ENCODE data around the gene ITPR1. TPM values are rescaled to one million over a fixed set of nuclear protein-coding genes. Genes with fewer than 3 reads are reported as not detected.

The ITPR1 gene
- total and polyA plus RNA-seq, 4 donors = 3.7 to 39.4 (median 8.2) TPM

GRCh38 chr3:4536260-4536659 is 43.1 kb downstream of the ITPR1 start:
- H3K9me3 ChIP-seq (ENCODE audit: control insufficient read depth in 4 of 4, low read length in 3 of 4) = no peaks in the 10 kb centered on the region
- 63% methylated on average over 1 of the region's 1 CpG for WGBS
- TF ChIP-seq RXRA (IDR thresholded peaks at IDR 0.05) (no peak), HNF4G (IDR thresholded peaks at IDR 0.05) (no peak), YY1 (IDR thresholded peaks at IDR 0.05) (no peak), FOXA1 (IDR thresholded peaks at IDR 0.05) (no peak)
- TF ChIP-seq, protein P1, sequence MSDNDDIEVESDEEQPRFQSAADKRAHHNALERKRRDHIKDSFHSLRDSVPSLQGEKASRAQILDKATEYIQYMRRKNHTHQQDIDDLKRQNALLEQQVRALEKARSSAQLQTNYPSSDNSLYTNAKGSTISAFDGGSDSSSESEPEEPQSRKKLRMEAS (IDR thresholded peaks at IDR 0.05) = no peak
- no peak for DNase-seq (ENCODE audit: low spot score)
- peaks cover 0 to 14% (median 6%) of the 10 kb centered on the region in 4 donors for H3K4me1 ChIP-seq (ENCODE audit: control insufficient read depth in 4 of 4, insufficient read depth in 4 of 4, low read length in 3 of 4)
- H3K27ac ChIP-seq (ENCODE audit: low read depth in 1 of 2, low read length in 2 of 2) = no peak overlapping the region
- H3K27me3 ChIP-seq (ENCODE audit: control insufficient read depth in 4 of 4, insufficient read depth in 4 of 4, low read length in 3 of 4) = no peaks in the 10 kb centered on the region
- no peaks in the 10 kb centered on the region for H3K36me3 ChIP-seq (ENCODE audit: control insufficient read depth in 4 of 4, insufficient read depth in 3 of 4, low read depth in 1 of 4, low read length in 3 of 4)
- no peak overlapping the region for H3K9ac ChIP-seq (ENCODE audit: low read depth in 1 of 2, low read length in 2 of 2)
- H3K4me3 ChIP-seq (ENCODE audit: low read depth in 1 of 3, low read length in 3 of 3) = no peak overlapping the region

GRCh38 chr3:4540267-4540666 is 47.1 kb downstream of the ITPR1 start:
- Histone ChIP-seq H3K36me3 (ENCODE audit: control insufficient read depth in 4 of 4, insufficient read depth in 3 of 4, low read depth in 1 of 4, low read length in 3 of 4) (no peaks in the 10 kb centered on the region), H3K4me1 (ENCODE audit: control insufficient read depth in 4 of 4, insufficient read depth in 4 of 4, low read length in 3 of 4) (no peaks in the 10 kb centered on the region), H3K9ac (ENCODE audit: low read depth in 1 of 2, low read length in 2 of 2) (no peak overlapping the region), H3K27ac (ENCODE audit: low read depth in 1 of 2, low read length in 2 of 2) (no peak overlapping the region), H3K9me3 (ENCODE audit: control insufficient read depth in 4 of 4, low read length in 3 of 4) (no peaks in the 10 kb centered on the region), H3K4me3 (ENCODE audit: low read depth in 1 of 3, low read length in 3 of 3) (no peak overlapping the region), H3K27me3 (ENCODE audit: control insufficient read depth in 4 of 4, insufficient read depth in 4 of 4, low read length in 3 of 4) (no peaks in the 10 kb centered on the region)
- TF ChIP-seq CTCF (IDR thresholded peaks at IDR 0.05; ENCODE audit: low read depth, low read length, missing input control) = no peak
- TF ChIP-seq JUND (IDR thresholded peaks at IDR 0.05) = no peak
- TF ChIP-seq, protein P2, sequence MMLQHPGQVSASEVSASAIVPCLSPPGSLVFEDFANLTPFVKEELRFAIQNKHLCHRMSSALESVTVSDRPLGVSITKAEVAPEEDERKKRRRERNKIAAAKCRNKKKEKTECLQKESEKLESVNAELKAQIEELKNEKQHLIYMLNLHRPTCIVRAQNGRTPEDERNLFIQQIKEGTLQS (IDR thresholded peaks at IDR 0.05) = no peak
- no peak for TF ChIP-seq REST (IDR thresholded peaks at IDR 0.05)
- no peak for TF ChIP-seq FOXA2 (IDR thresholded peaks at IDR 0.05)
- no peak for DNase-seq (ENCODE audit: low spot score)
- WGBS = 97% methylated on average over 4 of the region's 4 CpGs

DNA sequence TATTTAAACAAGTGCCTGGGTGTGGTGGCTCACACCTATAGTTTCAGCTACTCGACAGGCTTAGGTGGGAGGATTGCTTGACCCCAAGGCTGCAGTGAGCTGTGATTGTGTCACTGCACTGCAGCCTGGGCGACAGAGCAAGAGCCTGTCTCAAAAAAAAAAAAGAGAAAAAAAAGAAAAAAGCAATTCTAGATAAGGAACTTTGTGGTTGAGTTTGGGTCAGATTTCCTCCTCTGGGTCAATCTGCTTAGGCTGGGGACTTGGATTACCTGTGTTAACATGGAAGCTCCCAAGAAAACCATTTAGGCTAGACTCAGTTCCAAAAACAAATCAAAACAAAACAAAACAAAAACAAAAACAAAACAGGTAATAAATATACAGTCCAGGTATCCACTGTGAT is 50.0 kb downstream of the ITPR1 start:
- H3K27me3 ChIP-seq (ENCODE audit: control insufficient read depth in 4 of 4, insufficient read depth in 4 of 4, low read length in 3 of 4) = no peaks in the 10 kb centered on the region
- no peaks in the 10 kb centered on the region for H3K36me3 ChIP-seq (ENCODE audit: control insufficient read depth in 4 of 4, insufficient read depth in 3 of 4, low read depth in 1 of 4, low read length in 3 of 4)
- DNase-seq (ENCODE audit: low spot score) = no peak
- H3K4me3 ChIP-seq (ENCODE audit: low read depth in 1 of 3, low read length in 3 of 3) = no peak overlapping the region
- H3K9me3 ChIP-seq (ENCODE audit: control insufficient read depth in 4 of 4, low read length in 3 of 4) = no peaks in the 10 kb centered on the region
- H3K4me1 ChIP-seq (ENCODE audit: control insufficient read depth in 4 of 4, insufficient read depth in 4 of 4, low read length in 3 of 4) = no peaks in the 10 kb centered on the region
- 64% methylated on average over 2 of the region's 2 CpGs for WGBS
- no peak overlapping the region for H3K27ac ChIP-seq (ENCODE audit: low read depth in 1 of 2, low read length in 2 of 2)
- no peak overlapping the region for H3K9ac ChIP-seq (ENCODE audit: low read depth in 1 of 2, low read length in 2 of 2)
- TF ChIP-seq YY1 (IDR thresholded peaks at IDR 0.05) = no peak
- no peak for TF ChIP-seq REST (IDR thresholded peaks at IDR 0.05)
- TF ChIP-seq EGR1 (IDR thresholded peaks at IDR 0.05; ENCODE audit: low read depth in 2 of 2) = no peak
- no peak for TF ChIP-seq JUND (IDR thresholded peaks at IDR 0.05)
- no peak for TF ChIP-seq FOXA1 (IDR thresholded peaks at IDR 0.05)
- no peak for TF ChIP-seq HNF4A (conservative IDR thresholded peaks at IDR 0.05)
- TF ChIP-seq FOXA2 (IDR thresholded peaks at IDR 0.05) = no peak
- no peak for TF ChIP-seq CTCF (IDR thresholded peaks at IDR 0.05; ENCODE audit: low read depth, low read length, missing input control)
- no peak for TF ChIP-seq RAD21 (IDR thresholded peaks at IDR 0.05)
- TF ChIP-seq, protein P2 (IDR thresholded peaks at IDR 0.05) = no peak
- no peak for TF ChIP-seq RXRA (IDR thresholded peaks at IDR 0.05)
- TF ChIP-seq TAF1 (conservative IDR thresholded peaks at IDR 0.05) = no peak
- TF ChIP-seq GABPA (IDR thresholded peaks at IDR 0.05 in 1 of 2, conservative IDR thresholded peaks at IDR 0.05 in 1 of 2) = no peak
